GM04503 (cell line): ENCODE measurements around the gene FIBIN.

ENCODE experiments used
- DNase-seq: peaks from one replicate; pipeline ENCODE4 v3.0.0-alpha.2; 2012; ENCODE audit warnings: low read depth

Gene FIBIN

GRCh38 chr11:27024865-27025264, 31.0 kb downstream of the FIBIN start:
- DNase-seq = no peak

- DNase-seq = no peak
These were observed 31.5 kb downstream of the FIBIN start for GRCh38 chr11:27025312-27025955.

GRCh38 chr11:27025957-27026733, 32.2 kb downstream of the FIBIN start:
- no peak for DNase-seq

- no peak for DNase-seq
These were observed 34.7 kb downstream of the FIBIN start for GRCh38 chr11:27028561-27028965.

- DNase-seq = no peak
These were observed 36.1 kb downstream of the FIBIN start for GRCh38 chr11:27029966-27030365.

GRCh38 chr11:27031754-27032153, 37.8 kb downstream of the FIBIN start:
- DNase-seq = no peak

- DNase-seq = no peak
These were observed 46.0 kb downstream of the FIBIN start for GRCh38 chr11:27039873-27040272.

GRCh38 chr11:27040302-27041115, 46.6 kb downstream of the FIBIN start, which contains the start of gene BBOX1:
TSS of gene BBOX1 (plus strand) at chr11:27040815. CDS start at chr11:27055431, 14,616 bp downstream.
- no peak for DNase-seq

GRCh38 chr11:27041141-27041899, 47.4 kb downstream of the FIBIN start:
- DNase-seq = no peak
